Lung microvascular endothelial cell (primary cell): ENCODE results near the gene SYNE3. TPM values are rescaled to one million over a fixed set of nuclear protein-coding genes. Genes with fewer than 3 reads are reported as not detected.

Experiments used
- DNase-seq, 2 donors: peaks; one replicate each; pipeline versions ENCODE4 v3.0.0 to v3.0.0-alpha.2; 2010; ENCODE audit warnings: low read depth in 2 of 2
- total RNA-seq: library from RNA; depleted of rRNA; stranded (reverse); fragments of >200 nt; gene quantifications from 2 replicates; pipeline ENCODE4 v1.2.1, GENCODE V29; 2014

The SYNE3 gene
- total RNA-seq, 1 donor from 2014 or later: 12.5 TPM

DNA sequence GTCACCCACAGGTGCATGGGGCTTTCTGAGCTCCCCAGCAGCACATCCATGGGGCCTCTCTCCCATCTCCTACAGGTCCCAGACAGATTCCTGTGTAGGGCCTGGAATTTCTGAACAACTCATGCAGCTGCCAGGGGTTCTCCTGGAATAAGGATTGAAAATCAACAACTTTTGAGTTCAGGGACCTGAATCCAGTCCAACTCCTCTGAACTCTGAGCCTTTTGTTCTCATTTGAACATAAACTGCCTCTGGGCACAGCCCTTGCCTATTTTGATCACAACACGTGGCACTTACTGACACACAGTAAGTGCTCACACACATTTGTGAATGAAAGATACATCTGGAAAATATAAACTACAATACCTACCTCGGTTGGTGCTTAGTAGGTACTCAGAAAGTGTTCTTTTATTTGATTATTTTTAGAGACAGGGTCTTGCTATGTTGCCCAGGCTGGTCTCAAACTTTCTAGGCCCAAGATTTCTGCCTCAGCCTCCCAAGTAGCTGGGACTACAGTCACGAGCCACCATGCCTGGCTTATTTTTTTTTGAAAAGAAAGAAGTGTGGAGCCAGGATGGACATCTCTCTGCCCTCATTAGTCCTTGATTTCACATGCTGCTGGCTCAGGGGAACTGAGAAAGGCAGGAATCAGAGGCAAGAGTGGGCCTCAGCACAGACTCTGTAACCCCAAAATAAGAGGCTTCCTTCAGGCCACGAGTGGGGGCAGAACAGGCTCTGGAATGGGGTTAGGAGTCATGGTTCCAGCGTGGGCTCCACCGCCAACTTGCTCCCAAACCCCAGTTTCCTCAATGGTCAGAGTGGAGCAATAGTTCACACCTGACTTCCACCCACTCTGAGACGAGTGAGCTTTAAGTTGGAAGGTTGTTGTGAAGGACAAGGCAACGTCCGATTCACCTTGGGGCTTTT lies 27.0 kb downstream of the SYNE3 start:
- DNase-seq: peak; percentile 22 to 75

DNA sequence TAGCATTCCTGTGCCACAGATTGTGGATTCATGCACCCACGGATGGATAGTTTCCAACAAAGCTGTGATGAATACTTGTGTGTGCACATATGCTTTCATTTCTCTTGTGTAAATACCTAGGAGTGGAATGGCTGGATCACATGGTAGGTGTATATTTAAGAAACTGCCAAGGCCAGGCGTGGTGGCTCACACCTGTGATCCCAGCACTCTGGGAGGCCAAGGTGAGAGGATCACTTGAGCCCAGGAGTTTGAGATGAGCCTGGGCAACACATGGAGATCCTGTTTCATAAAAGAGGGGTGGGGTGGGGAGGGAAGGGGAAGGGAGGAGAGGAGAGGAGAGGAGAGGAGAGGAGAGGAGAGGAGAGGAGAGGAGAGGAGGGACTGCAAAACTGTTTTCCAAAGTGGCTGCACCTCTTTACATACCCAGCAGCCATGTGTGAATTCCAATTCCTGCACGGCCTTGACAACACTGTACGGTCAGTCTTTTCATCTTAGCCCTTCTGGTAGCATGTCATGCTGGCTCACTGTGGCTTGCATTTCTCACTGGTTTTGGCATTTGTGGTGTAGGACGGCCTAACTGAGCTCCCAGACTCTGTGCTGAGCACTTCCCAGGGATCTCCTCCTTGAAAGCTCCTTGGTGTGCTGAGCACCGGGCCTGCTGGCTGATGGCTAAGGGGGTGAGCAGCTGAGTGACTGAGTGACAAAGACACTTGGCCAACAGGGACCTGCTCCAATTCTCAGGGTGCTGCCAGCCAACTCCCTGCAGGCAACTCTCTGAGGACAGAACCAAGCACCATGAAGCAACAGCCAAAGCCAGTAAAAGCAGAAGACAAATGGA lies 27.9 kb downstream of the SYNE3 start:
- no peak for DNase-seq

DNA sequence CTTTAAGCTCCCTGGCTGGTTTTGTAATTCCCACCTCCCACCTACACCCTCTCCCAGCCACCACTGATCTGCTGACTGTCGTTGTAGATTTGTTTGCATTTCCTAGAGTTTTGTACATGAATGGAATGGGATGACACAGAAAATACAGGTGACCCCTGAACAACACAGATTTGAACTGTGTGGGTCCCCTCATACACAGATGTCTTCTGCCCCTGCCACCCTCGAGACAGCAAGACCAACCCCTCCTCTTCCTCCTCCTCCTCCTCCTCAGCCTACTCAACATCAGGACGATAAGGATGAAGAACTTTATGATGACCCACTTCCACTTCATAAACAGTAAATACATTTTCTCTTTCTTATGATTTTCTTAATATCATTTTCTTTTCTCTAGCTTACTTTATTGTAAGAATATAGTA lies 28.8 kb downstream of the SYNE3 start:
- no peak for DNase-seq

DNA sequence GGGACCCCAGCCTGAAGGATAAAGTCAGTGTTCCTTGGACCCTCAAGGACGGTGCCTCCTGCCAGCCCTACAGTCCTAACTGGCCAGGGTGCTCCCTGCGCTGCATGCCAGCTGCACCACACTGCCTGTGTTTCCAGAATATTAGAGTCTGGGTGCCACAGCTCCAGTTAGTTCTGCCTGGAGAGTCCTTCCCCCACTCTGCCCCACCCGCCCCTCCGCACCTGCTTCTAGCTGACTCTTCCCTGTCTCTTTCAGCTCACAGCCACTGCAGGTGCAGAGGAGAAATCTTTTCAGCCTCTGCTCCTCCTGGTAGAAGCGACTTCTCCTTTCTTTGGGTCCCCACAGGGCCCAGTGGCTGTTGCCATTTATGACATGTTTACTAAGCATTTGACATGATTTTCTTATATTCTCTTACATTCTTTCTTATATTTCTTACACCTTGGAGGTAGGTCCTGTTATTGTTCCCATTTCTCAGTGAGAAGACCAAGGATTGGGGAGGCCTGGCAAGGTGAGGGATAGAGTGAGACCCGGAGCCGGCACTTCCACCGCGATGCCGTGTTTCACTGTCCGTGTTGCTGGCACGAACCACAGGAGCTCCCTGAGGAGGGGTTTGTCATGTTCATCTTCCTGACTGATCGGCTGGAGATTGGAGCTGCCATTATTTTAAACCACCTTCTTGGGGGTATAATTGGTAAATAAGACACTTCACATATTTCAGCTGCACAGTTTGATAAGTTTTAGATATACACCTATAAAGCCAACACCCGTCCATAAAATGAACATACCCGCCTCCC lies 29.4 kb downstream of the SYNE3 start:
- no peak for DNase-seq

DNA sequence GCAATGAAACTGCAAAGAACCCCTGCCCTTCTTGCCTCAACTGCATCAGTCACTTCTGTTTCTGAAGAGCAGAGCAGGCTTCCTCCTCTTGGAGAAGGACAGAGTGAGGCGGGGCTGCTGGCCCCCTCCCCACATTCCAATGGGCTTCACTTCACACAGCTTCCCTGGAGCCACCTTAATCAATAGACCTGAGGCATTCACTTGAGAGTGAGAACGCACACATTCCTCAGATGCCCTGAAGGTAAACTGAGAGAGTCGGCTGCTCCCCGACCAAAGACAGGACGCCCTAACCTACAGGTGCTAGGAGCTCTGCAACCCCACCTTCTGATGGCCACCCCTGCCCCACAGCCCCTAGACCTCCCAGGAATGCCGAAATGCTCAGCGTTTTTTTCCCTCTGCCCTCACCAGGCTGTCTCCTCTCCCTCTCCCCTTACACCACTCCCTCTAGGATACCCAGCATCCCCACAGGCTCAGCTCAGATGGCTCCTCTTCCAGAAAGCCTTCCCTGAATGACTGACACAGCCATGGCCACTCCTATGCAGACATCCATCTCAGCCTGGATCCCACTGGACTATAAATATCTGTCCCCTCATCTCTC lies 31.1 kb downstream of the SYNE3 start:
- DNase-seq: no peak

DNA sequence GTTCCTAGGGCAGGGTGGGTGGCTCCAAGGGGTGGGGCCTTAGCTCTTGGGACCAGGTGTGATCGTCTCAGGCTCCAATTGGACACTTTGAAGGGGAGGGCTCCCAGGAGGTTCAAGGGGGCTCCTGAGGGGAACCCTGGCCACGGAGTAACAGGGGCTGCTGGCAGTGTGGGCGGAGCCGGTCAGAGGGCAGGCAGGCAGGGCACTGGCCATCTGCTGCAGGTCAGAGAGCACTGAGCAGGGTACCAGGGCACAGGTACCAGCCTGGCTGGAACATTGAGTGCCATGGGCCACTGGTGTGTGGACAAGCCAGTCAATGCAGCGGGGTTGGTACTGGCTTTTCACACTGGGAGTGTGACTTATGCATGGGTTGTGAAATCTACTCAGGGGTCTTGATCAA lies 32.2 kb downstream of the SYNE3 start:
- DNase-seq: no peak

DNA sequence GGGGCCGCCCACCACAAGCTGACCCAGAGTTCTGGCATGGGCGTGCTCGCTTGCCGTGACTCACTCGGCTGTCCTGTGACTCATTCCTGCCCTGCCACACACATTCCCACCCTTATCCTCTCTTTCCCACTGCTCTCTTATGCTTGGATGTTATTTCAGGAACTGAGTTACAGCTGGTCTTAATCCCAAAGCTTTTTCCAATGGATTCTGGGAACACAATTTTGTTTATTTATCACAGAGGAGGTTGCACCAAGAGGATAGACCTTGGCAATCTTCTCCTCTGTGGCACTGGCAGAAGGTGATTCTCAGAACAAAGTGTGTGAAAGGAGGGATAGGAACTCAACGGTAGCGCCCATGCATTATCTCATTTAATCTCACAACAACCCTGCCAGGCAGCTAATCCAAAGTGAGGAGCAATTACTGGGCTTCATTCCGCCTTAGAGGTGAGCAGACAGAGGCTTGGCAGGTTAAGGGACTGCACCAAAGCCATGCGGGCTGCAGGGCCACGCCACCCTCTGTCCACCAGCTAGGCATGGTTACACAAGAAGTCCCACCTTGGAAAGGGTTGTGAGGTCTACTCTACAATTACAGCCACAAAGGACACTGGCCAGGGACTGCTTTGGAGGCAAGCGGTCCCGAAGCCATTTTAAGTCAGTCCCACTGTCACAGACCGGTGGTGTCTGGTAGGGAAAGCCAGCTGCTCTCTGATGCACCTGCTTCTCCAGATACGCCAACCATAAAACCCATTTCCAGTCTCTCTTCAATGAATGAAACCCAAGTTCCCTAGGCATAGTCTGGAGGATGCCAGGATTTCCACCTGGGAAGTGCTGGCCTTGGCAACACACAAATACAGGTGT lies 32.9 kb downstream of the SYNE3 start:
- peak; percentile 96 to 97 for DNase-seq

DNA sequence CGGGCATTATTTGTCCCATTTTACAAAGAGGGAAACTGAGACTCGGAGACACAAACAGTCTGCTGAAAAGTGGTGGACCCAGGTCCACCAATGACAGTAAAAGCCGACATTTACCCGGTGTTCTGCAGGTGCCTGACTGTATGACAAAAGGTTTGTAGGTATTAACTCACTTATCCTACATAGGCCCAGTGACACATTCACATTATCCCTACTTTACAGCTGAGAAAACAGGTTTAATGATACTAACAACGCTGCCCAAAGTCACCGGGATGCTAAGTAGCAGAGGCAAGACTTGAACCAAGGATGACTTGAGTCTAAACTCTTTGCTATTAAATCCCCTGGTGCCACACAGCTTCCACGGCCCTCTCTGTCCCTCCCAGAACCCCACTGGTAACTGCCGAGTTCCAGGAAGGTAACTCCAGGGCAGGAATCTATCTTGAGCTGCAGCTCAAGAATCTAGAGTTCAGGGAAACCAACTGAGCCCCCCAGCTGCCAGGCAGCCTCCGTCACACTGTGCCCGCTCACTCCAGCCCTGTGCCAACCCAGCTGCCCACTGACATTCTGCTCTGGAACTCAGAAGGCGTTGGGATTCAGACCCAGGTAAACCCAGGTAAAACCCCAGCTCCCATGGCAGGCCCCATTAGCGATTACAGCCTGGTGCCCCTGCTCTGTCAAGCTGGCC lies 33.7 kb downstream of the SYNE3 start:
- no peak for DNase-seq

DNA sequence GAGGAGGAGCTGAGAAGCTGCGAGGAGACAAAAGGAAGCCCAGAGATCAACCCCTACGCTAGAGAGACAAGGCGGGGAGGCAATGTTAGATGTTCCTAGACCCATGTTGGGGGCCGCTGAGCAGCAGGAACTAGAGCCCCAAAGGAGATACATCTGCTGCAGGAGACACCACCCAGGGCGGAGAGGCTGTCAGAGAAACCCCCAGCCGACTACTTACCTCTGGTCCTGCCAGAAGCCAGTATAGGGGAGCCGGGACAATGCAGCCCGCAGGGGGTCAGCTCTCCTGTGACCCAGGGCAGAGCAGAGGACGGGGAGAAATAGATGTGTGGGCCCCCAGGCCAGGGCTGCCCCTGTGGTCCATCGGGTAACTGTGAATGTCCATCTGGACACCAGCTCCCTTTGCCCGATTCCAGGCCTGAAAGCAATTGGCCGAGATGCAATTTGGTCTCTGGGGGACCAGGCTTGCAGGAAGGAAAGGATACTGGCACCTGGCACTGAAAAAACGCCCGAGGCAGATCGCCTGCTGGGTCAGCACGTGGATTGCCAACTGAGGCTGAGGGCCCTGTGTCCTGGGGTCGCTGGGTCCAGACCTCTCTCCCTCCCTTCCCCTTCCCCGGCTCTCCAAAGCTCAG lies 34.9 kb downstream of the SYNE3 start:
- no peak for DNase-seq

DNA sequence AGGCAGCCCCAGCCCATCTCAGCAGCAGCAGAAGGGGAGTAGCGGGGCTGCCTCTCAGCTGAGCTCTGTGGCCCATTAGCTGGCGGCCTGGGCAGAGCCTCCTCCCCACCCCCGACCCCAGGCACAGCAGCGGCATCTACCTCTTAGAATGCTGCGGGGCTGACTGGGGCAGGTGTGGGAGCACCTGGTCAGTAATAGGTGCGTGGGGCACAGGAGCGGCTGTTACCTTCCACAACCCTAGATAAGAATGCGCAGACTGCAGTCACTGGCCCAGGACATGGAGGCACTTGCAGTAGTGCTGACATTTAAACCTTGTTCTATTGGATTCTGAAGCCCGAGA lies 35.6 kb downstream of the SYNE3 start:
- DNase-seq: no peak

DNA sequence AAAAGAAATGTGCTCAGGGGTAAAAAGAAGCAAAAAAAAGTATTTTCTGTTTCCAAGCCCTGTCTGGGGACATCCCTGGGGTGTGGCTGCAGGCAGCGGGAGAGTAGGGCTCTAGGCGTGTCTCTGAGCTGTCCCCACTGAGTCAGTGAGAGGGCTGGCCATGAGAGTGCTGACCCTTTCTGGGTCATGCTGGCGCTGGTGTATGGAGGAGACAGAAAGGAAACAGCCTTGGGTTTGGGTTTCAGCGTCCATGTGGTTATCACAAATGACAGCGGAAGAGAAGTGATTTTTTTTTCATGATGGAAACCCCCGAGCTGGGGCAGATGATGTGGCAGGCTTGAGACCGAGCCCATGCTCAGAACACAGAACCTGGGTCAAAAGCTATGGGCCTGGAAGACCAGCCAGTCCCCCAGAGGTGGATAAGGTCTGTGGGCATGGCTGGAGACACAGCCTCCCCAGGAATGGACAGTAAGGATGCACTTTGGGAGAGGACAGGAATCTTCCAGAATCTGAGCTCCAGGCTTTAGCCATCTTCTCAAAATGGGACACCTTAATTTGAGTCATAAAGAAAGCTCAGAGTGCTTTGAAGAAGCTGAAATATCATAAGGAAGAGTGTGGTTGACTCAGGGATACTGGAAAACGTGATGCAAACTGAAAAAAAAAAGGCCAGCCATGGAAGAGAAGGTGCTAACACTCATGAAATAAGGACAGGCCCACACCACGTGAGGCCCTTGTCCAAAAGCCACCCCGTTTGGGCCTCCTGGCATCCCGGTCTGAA lies 36.2 kb downstream of the SYNE3 start:
- peak; percentile 61 for DNase-seq

DNA sequence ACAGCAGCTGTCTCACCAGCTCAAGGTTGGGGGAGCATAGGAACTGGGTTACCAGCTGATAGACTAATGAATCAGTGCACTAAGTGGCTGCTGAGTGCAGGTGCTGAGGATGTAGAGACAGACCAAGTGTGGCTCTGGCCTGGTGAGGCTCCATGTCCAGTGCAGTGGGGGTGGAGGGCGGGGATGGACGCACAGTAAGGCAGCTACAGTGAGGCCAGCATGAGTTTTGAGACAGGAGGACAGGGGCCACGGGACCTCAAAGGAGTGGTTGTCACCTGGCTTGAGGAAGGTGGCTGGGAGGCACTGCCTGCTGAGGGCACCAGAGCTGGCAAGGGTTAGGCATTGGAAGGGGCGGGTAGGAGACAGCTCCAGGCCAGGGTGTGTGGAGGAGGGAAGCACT lies 37.0 kb downstream of the SYNE3 start:
- DNase-seq: no peak

DNA sequence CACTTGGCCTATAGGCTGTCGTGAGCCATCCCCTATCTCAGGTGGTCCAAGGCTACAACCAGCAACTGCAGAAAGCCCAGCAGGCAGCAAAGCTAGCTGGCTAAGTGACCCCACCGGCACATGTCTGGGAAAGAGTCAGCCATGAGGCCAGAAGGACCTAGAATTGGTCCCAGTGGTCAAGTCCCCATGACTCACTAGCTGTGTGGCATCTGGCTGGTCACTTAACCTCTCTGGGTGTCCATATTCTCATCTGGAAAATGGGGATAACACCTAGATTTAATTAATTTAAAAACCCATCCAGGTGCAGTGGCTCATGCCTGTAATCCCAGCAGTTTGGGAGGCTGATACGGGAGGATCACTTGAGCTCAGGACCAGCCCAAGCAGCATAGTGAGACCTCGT lies 37.6 kb downstream of the SYNE3 start:
- DNase-seq: no peak

DNA sequence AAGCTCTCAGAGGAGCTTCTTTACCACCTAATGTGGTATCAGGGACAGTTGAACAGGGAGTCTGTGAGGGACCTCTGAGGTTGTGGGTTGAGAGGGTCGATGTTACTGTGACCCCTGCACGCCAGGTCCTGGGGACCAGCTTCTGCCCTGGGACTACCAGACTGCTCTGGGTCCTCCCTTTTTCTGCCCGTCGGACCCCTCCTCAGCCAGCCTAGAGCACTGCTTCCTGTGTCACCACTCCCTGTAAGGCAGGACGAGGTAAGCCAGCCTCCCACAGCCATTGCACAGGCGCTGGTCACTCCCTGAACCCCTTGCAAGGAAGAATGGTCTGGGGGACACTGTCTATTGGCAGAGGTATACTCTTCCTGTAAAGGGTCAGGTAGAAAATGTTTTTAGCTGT lies 38.1 kb downstream of the SYNE3 start:
- no peak for DNase-seq

DNA sequence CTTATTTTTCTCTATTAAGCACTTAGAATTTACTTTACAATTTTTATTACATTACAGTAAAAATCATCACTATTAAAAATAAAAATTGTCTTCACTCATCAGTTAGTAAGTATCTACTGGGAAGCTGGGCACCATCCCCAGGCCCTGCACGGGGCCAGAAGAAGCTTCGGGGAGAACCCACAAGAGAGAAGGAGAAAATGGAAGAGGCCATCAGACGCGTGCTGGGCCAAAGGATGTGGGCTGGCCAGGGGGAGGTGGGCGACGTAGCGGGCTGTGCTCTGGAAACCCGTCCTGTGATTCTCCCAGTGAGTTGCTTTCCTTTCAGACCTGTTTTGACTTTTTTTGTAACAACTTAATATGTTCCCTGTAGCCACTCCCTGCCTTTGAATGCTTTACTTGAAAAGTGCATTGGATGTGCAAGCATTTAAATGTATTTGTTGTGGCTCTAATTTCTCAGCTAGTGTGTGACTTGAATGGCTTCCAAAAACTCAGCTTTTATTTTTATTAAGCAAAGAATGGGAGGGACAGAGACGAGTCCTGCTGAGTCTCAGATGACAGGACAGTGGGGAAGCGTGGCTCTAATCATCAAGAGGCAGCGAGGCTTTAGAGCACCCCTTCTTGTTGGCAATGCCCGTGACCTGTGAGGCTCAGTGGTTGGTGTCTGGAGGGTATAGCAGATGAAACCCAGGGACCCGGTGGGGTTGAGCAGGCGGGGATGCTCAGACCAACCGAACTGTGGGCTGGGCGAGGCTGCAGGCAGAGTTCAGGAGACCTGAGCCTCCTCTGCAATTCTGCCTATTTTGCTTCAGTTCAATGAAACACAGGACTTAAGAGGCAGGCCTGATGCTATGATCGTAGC lies 38.8 kb downstream of the SYNE3 start:
- no peak for DNase-seq

DNA sequence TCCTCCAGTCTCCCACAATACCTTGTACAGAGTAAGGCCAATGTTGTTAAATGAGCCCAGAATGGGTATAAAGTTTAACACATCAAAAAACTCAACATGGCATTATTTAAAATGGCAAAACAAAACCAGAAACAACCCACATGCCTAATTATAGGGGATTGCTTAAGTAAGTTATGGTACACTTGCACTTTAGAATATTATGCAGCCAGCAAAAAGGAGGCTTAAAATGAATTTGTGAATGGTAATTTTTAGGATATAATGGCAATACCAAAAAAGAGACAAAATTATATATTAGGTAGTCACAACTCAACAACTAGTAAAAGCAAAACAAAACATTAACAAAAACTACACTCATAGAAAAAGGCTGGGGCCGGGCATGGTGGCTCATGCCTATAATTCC lies 39.7 kb downstream of the SYNE3 start:
- no peak for DNase-seq

DNA sequence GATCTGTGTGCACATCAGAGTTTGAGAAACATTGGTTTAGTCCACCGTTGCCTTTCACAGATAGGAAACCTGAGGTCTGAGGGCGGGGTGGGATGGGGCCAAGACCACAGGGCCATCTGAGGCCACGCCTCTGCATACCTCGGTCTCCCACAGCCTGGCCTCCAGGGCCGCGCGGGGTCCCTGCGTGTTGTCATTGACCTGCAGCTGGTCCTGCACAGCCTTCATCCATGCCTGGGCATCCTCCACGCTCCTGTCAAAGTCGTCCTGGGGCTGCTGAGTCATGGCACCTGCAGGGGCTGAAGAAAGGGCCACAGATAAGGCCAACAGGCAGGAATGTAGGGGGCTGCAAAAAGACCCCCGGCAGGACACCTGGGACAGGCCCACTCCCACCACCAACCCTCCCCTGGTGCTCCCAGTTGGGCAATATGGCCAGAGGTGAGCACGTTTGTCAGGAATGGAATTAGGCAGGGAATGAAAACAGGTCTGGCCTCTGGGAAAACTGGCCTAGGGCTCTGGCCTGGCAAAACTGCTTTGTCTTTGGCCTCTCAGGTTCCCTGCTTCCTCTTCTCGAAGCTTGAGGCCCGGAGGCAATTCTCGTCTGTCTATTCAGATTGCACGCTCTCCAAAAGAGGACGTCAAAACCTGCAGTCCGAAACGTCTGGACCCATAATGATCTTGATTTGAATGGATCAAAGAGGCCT lies 40.8 kb downstream of the SYNE3 start:
- DNase-seq: no peak
